Right ventricle myocardium superior (tissue), 1 donor: Measurements from ENCODE around the gene ZFX. TPM values are rescaled to one million over a fixed set of nuclear protein-coding genes. Genes with fewer than 3 reads are reported as not detected.
"Not testable (repeated sequence)": the region's sequence is repeated elsewhere in the genome, so short reads cannot be mapped to it uniquely, and the experiment has no call there.

ENCODE experiments used
- ATAC-seq: fragments of 200-7000 bp; cut with Tn5 transposase; one replicate; pipeline ENCODE4 v1.9.1; 2020; ENCODE audit warnings: mild to moderate bottlenecking; ENCODE audit not compliant: poor library complexity
- DNase-seq: peaks from one replicate; pipeline ENCODE4 v3.0.0-alpha.2; 2020
- intact Hi-C: fragments of 100-400 bp; cut with DNase I; formaldehyde crosslinking; loops from one replicate; pipeline ENCODE4 v1.11.2; 2022
- total RNA-seq: library from RNA; stranded (reverse); fragmentation: NEBNext Ultra II Directional; extraction: Animal tissue kit (Norgen Biotek cat#: 25700); gene quantifications from one replicate; pipeline ENCODE4 v1.2.1, GENCODE V29; 2021
- donor health status: DM: no; HTN: yes; CAD: no; lungs with severe emphysema.

ZFX gene
- total RNA-seq, 1 donor from 2014 or later = 32.9 TPM

- ATAC-seq (no peak), DNase-seq (peak; percentile 41)
- intact Hi-C loops = loop anchor here (5.0 kb wide), 1 partner anchor 241 kb away; the partner anchor contains the start of genes APOO and CXorf58
Observed at GRCh38 chrX:24148535-24149350, 786 bp upstream of the ZFX start.

- intact Hi-C loops = no loop called here
- DNase-seq (peak; percentile 88), ATAC-seq (peak; percentile 89)
Observed at GRCh38 chrX:24150051-24150790, 692 bp downstream of the ZFX start.

- intact Hi-C loops = no loop called here
- no peak for DNase-seq
- no peak for ATAC-seq
Observed at GRCh38 chrX:24150898-24151297, 1.4 kb downstream of the ZFX start.

- DNase-seq (no peak), ATAC-seq (no peak)
- intact Hi-C loops = no loop called here
Observed at GRCh38 chrX:24151513-24151912, 2.0 kb downstream of the ZFX start.

GRCh38 chrX:24153178-24153795 is 3.8 kb downstream of the ZFX start:
- intact Hi-C loops = no loop called here
- no peak for DNase-seq
- no peak for ATAC-seq

- intact Hi-C loops = no loop called here
- ATAC-seq (no peak), DNase-seq (no peak)
Observed at GRCh38 chrX:24153796-24154189, 4.3 kb downstream of the ZFX start.

- no peak for ATAC-seq
- no peak for DNase-seq
- intact Hi-C loops = no loop called here
Observed at GRCh38 chrX:24154490-24155034, 5.0 kb downstream of the ZFX start.

- ATAC-seq, DNase-seq, intact Hi-C loops: not testable (repeated sequence)
Observed at GRCh38 chrX:24155747-24156146, 6.2 kb downstream of the ZFX start.

- no peak for ATAC-seq
- DNase-seq = no peak
- intact Hi-C loops = no loop called here
Observed at GRCh38 chrX:24156177-24156576, 6.6 kb downstream of the ZFX start.

GRCh38 chrX:24158881-24159280 is 9.4 kb downstream of the ZFX start:
- intact Hi-C loops = no loop called here
- ATAC-seq (no peak), DNase-seq (no peak)

GRCh38 chrX:24166078-24166477 is 16.5 kb downstream of the ZFX start:
- DNase-seq = no peak
- ATAC-seq = no peak
- intact Hi-C loops = no loop called here

- ATAC-seq (no peak), DNase-seq (no peak)
- intact Hi-C loops = no loop called here
Observed at GRCh38 chrX:24167719-24168472, 18.4 kb downstream of the ZFX start.

- intact Hi-C loops = no loop called here
- ATAC-seq (no peak), DNase-seq (no peak)
Observed at GRCh38 chrX:24168807-24169206, 19.3 kb downstream of the ZFX start.

GRCh38 chrX:24169211-24169610 is 19.7 kb downstream of the ZFX start:
- DNase-seq = no peak
- ATAC-seq = peak; percentile 27
- intact Hi-C loops = no loop called here

GRCh38 chrX:24173115-24173847 is 23.8 kb downstream of the ZFX start:
- intact Hi-C loops = no loop called here
- no peak for DNase-seq
- ATAC-seq = no peak

- intact Hi-C loops = no loop called here
- no peak for DNase-seq
- ATAC-seq = no peak
Observed at GRCh38 chrX:24175276-24175675, 25.7 kb downstream of the ZFX start.

GRCh38 chrX:24178441-24178840 is 28.9 kb downstream of the ZFX start:
- DNase-seq (no peak), ATAC-seq (no peak)
- intact Hi-C loops = no loop called here

GRCh38 chrX:24184018-24184417 is 34.5 kb downstream of the ZFX start:
- no peak for DNase-seq
- peak; percentile 29 for ATAC-seq
- intact Hi-C loops = no loop called here
